Duodenal mucosa (tissue), 2 donors: ENCODE measurements around the gene ASZ1.

Experiments
- H3K27ac ChIP-seq: one replicate; pipeline ENCODE4 v1.7.0; 2013; ENCODE audit warnings: low read depth, low read length
- H3K27me3 ChIP-seq, 2 donors: one replicate each; pipeline ENCODE4 v1.7.0; 2013; ENCODE audit warnings: low read length in 2 of 2, control low read depth in 1 of 2; ENCODE audit not compliant: insufficient read depth in 2 of 2, control insufficient read depth in 1 of 2
- H3K36me3 ChIP-seq, 2 donors: one replicate each; pipeline ENCODE4 v1.7.0; 2013; ENCODE audit warnings: low read length in 2 of 2, control low read depth in 1 of 2; ENCODE audit not compliant: insufficient read depth in 2 of 2, control insufficient read depth in 1 of 2
- H3K4me1 ChIP-seq, 2 donors: one replicate each; pipeline ENCODE4 v1.7.0; 2013; ENCODE audit warnings: low read length in 2 of 2, control low read depth in 1 of 2; ENCODE audit not compliant: insufficient read depth in 2 of 2, control insufficient read depth in 1 of 2
- H3K4me3 ChIP-seq, 2 donors: one replicate each; pipeline ENCODE4 v1.7.0; 2013; ENCODE audit warnings: low read length in 2 of 2, low read depth in 1 of 2
- H3K9ac ChIP-seq, 2 donors: one replicate each; pipeline ENCODE4 v1.7.0; 2013; ENCODE audit warnings: low read length in 2 of 2, low read depth in 1 of 2
- H3K9me3 ChIP-seq, 2 donors: one replicate each; pipeline ENCODE4 v1.7.0; 2013; ENCODE audit warnings: low read length in 2 of 2, control low read depth in 1 of 2; ENCODE audit not compliant: control insufficient read depth in 1 of 2

The ASZ1 gene

GRCh38 chr7:117384688-117385362 lies 42.5 kb downstream of the ASZ1 start:
- Histone ChIP-seq H3K4me3 (no peak overlapping the region), H3K27me3 (no peaks in the 10 kb centered on the region), H3K9me3 (peaks cover 0 to 7% of the 10 kb centered on the region in 2 donors), H3K27ac (no peak overlapping the region), H3K4me1 (no peaks in the 10 kb centered on the region), H3K36me3 (no peaks in the 10 kb centered on the region), H3K9ac (no peak overlapping the region)

GRCh38 chr7:117383483-117384189 lies 43.7 kb downstream of the ASZ1 start:
- Histone ChIP-seq H3K4me1 (no peaks in the 10 kb centered on the region), H3K9ac (no peak overlapping the region), H3K4me3 (no peak overlapping the region), H3K27ac (no peak overlapping the region), H3K9me3 (peaks cover 0 to 6% of the 10 kb centered on the region in 2 donors), H3K36me3 (no peaks in the 10 kb centered on the region), H3K27me3 (no peaks in the 10 kb centered on the region)

DNA sequence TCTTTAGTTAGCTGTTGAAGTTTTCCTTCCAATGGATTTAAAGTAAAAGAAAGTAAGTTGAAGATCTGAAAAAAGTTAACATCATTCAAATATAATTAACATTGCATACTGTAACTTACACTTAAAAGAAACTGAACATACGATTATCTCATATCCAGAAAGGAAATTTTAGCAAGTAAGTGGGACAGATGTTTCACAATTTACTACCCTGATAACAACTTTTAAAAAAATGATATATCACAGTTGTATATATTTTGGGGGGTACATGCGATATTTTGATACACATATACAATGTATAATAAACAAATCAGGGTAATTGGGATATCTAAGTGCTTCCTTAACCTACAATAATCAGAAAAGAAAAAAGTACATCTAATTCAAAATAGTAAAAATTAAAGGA lies 44.2 kb downstream of the ASZ1 start:
- H3K4me3 ChIP-seq, result no peak overlapping the region
- no peaks in the 10 kb centered on the region for H3K27me3 ChIP-seq
- H3K36me3 ChIP-seq, result no peaks in the 10 kb centered on the region
- no peak overlapping the region for H3K9ac ChIP-seq
- H3K9me3 ChIP-seq, result no peaks in the 10 kb centered on the region
- no peak overlapping the region for H3K27ac ChIP-seq
- no peaks in the 10 kb centered on the region for H3K4me1 ChIP-seq

DNA sequence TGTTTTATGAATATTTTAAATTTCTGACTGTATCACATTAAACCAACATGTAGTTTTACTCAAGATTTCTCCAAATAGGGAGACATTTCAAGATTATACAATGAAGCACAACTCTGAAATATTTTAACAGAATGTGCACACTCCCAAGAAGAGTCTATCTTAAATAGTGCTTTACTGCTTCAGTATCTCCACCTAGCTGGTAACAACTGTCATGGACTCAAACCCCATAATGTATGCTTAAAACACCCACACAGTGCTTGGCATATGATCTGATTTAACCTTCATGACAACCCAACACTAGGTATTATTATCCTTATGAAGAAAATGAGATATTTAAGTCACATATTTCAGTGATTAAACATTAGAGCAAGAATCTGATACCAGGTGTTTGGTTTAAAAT lies 45.9 kb downstream of the ASZ1 start:
- Histone ChIP-seq H3K4me3 (no peak overlapping the region), H3K27me3 (no peaks in the 10 kb centered on the region), H3K9ac (no peak overlapping the region), H3K27ac (no peak overlapping the region), H3K9me3 (no peaks in the 10 kb centered on the region), H3K4me1 (no peaks in the 10 kb centered on the region), H3K36me3 (no peaks in the 10 kb centered on the region)

GRCh38 chr7:117375380-117375779 lies 51.9 kb downstream of the ASZ1 start:
- Histone ChIP-seq H3K4me1 (no peaks in the 10 kb centered on the region), H3K27me3 (no peaks in the 10 kb centered on the region), H3K4me3 (no peak overlapping the region), H3K27ac (no peak overlapping the region), H3K36me3 (no peaks in the 10 kb centered on the region), H3K9me3 (no peaks in the 10 kb centered on the region), H3K9ac (no peak overlapping the region)

- Histone ChIP-seq H3K9me3 (no peaks in the 10 kb centered on the region), H3K4me3 (no peak overlapping the region), H3K36me3 (no peaks in the 10 kb centered on the region), H3K27me3 (no peaks in the 10 kb centered on the region), H3K9ac (no peak overlapping the region), H3K27ac (no peak overlapping the region), H3K4me1 (no peaks in the 10 kb centered on the region)
Observed at GRCh38 chr7:117372073-117372472, 55.2 kb downstream of the ASZ1 start.

DNA sequence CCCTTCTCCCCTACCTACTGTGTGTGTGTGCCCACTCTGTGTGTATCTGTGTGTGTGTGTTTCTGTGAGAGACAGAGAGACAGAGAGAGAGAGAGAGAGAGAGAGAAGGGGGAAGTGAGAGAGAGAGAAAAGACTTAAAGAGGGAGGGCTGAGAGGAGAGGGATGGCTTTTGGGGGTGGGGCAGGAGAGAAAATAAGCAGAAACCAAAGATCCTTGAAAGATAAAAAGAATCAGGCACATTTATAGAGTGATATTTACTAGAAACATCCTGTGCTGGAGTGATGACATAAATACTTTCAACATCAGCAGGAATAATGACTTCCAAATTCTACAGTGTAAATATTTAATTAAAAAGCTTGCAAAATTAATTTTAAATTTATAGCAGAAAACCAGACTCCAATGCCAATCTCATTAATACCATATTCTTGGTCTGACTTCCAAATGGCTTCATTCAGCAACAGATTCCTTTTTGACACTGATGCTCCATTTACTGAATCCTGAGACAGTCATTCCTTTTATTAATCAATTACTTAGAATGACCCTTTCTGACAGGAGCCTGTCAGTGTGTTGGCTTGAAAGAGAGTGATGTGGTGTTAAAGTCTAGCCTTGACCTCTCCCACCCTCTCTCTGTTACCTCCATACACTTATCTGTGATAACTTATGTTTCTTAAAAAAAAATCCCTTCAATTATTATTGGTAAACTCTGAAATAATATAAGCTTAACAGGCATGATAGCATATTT lies 62.8 kb downstream of the ASZ1 start:
- no peak overlapping the region for H3K4me3 ChIP-seq
- H3K27me3 ChIP-seq, result no peaks in the 10 kb centered on the region
- no peaks in the 10 kb centered on the region for H3K36me3 ChIP-seq
- H3K4me1 ChIP-seq, result no peaks in the 10 kb centered on the region
- H3K9me3 ChIP-seq, result no peaks in the 10 kb centered on the region
- no peak overlapping the region for H3K9ac ChIP-seq
- H3K27ac ChIP-seq, result no peak overlapping the region

- H3K4me3 ChIP-seq, result no peak overlapping the region
- H3K27me3 ChIP-seq, result no peaks in the 10 kb centered on the region
- no peak overlapping the region for H3K9ac ChIP-seq
- H3K27ac ChIP-seq, result no peak overlapping the region
- no peaks in the 10 kb centered on the region for H3K9me3 ChIP-seq
- H3K36me3 ChIP-seq, result no peaks in the 10 kb centered on the region
- H3K4me1 ChIP-seq, result no peaks in the 10 kb centered on the region
Observed at GRCh38 chr7:117362294-117362888, 64.9 kb downstream of the ASZ1 start.

DNA sequence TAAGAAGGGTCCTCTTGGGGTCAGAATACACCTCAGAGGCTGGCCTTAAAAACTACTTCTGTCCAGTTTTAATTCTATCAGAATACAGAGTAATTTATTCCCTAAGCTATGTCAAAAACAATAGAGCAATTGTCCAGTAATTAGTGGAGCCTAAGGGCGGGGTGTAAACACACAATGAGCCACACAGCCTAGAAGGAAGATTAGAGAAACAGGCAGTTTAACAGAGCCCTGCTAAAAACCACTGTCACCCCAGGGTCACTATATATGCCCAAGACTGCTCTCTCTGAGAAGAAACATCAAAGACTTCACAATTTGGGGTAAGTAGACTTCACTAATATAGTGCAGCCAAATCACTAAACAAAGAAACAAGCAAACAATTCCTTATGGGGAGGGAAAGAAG lies 77.3 kb downstream of the ASZ1 start:
- Histone ChIP-seq H3K4me1 (no peaks in the 10 kb centered on the region), H3K9me3 (no peaks in the 10 kb centered on the region), H3K27me3 (no peaks in the 10 kb centered on the region), H3K36me3 (no peaks in the 10 kb centered on the region), H3K27ac (no peak overlapping the region), H3K4me3 (no peak overlapping the region), H3K9ac (no peak overlapping the region)

GRCh38 chr7:117349570-117349969 lies 77.7 kb downstream of the ASZ1 start:
- Histone ChIP-seq H3K36me3 (no peaks in the 10 kb centered on the region), H3K4me3 (no peak overlapping the region), H3K4me1 (no peaks in the 10 kb centered on the region), H3K27ac (no peak overlapping the region), H3K27me3 (no peaks in the 10 kb centered on the region), H3K9me3 (no peaks in the 10 kb centered on the region), H3K9ac (no peak overlapping the region)
